ENCODE measurements around the gene EDA. TPM values are rescaled to one million over a fixed set of nuclear protein-coding genes. Genes with fewer than 3 reads are reported as not detected.

The EDA gene
- total and polyA plus RNA-seq, 8 donors = 1.7 to 5.1 (median 3.6) TPM

GRCh38 chrX:69605521-69605920 is 10.4 kb upstream of the EDA start:
- Histone ChIP-seq H3K4me1 (no peaks in the 10 kb centered on the region), H3K36me3 (no peaks in the 10 kb centered on the region), H3K9me3 (no peaks in the 10 kb centered on the region), H3K27ac (no peak overlapping the region), H3K27me3 (peaks cover 0 to 10% (median 2%) of the 10 kb centered on the region in 4 donors), H3K4me3 (no peak overlapping the region)
- 64 to 91% methylated on average over 4 of the region's 4 CpGs for WGBS, 2 donors
- no peak for TF ChIP-seq CTCF (IDR thresholded peaks at IDR 0.05)
- FAIRE-seq (no peak), ATAC-seq (no peak), DNase-seq (no peak)
- intact Hi-C loops (cut with DNase I) = no loop called here

DNA sequence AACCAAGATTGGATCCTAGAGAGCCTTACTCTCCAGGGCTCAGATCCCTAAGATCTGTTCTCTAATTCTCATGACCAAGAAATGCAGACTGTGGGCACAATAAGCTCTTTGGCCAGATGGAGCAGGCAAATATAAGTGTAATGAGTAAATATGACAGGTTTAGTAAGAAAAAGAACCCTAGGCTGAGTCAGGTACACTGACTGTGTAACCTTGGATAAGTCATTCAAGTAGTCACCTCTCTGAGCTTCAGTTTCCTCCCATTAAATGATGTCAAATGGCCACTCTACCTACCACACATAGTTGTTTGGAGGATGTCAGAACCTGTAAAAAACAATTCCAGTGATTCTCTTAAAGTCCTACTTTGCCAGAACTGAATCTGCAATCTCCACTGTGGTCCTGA is 8.3 kb upstream of the EDA start:
- Histone ChIP-seq H3K27ac (no peak overlapping the region), H3K36me3 (no peaks in the 10 kb centered on the region), H3K4me3 (no peak overlapping the region), H3K9me3 (no peaks in the 10 kb centered on the region), H3K27me3 (peaks cover 0 to 10% (median 2%) of the 10 kb centered on the region in 4 donors), H3K4me1 (no peaks in the 10 kb centered on the region)
- intact Hi-C loops (cut with DNase I) = no loop called here
- no peak for DNase-seq
- TF ChIP-seq CTCF (IDR thresholded peaks at IDR 0.05) = no peak
- FAIRE-seq = no peak
- no peak for ATAC-seq

GRCh38 chrX:69613946-69614345 is 2.0 kb upstream of the EDA start:
- FAIRE-seq = no peak
- TF ChIP-seq CTCF (IDR thresholded peaks at IDR 0.05) = no peak
- 77 to 90% methylated on average over 1 of the region's 1 CpG for WGBS, 2 donors
- no peaks in the 10 kb centered on the region for H3K27me3 ChIP-seq
- no peaks in the 10 kb centered on the region for H3K4me1 ChIP-seq
- H3K27ac ChIP-seq = no peak overlapping the region
- H3K9me3 ChIP-seq = no peaks in the 10 kb centered on the region
- intact Hi-C loops (cut with DNase I) = no loop called here
- no peak overlapping the region for H3K4me3 ChIP-seq
- H3K36me3 ChIP-seq = no peaks in the 10 kb centered on the region
- no peak for DNase-seq
- no peak for ATAC-seq

DNA sequence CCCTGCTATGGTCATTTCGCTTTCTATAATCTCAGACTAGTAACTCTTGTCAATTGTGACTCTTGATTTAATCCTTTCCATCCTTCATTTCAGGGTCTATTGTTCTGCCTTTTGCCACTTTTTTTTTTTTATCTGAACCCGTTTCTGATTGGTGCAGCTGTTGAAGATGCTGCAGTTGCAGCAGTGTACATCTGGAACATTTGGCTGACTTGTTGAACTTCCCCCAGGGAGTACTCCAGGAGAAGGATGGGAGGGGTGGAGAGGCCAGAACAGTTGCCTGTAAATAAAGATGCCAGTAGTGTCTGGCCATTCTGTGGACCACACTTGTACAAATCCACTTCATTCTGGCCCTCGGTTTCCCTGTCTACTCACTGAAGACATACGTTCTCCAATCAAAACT is 1.0 kb upstream of the EDA start:
- H3K27me3 ChIP-seq = no peaks in the 10 kb centered on the region
- 53 to 54% methylated on average over 4 of the region's 4 CpGs for WGBS, 2 donors
- H3K27ac ChIP-seq = no peak overlapping the region
- intact Hi-C loops (cut with DNase I) = no loop called here
- no peaks in the 10 kb centered on the region for H3K4me1 ChIP-seq
- TF ChIP-seq CTCF (IDR thresholded peaks at IDR 0.05) = no peak
- ATAC-seq = no peak
- FAIRE-seq = no peak
- H3K4me3 ChIP-seq = no peak overlapping the region
- H3K9me3 ChIP-seq = no peaks in the 10 kb centered on the region
- H3K36me3 ChIP-seq = no peaks in the 10 kb centered on the region
- no peak for DNase-seq

DNA sequence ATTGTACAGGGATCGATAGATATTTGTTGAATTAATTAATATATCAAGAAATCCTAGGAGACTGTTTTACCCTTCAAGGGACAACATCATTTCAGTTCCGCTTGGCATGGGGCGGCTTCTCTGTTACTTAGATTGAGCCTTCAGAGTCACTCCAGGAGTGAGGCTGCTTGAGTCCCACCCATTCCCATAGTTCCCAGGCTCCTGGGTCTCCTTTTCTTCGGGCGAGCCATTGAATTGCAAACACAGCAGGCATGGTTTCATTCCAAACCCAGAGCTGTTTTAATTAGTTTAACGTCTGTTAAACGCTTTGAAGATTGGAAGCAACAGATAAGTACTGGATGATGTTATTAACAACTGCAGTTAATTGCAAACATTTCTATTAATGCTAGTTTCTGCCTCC is 571 bp upstream of the EDA start:
- no peak for DNase-seq
- H3K27me3 ChIP-seq = no peaks in the 10 kb centered on the region
- intact Hi-C loops (cut with DNase I) = no loop called here

More for the DNA sequence above, 571 bp upstream of the EDA start:
- no peak for FAIRE-seq
- Histone ChIP-seq H3K4me3 (peak overlapping the region in 2 of 4 donors; percentile 44 to 50), H3K36me3 (no peaks in the 10 kb centered on the region), H3K27ac (no peak overlapping the region), H3K9me3 (no peaks in the 10 kb centered on the region), H3K4me1 (no peaks in the 10 kb centered on the region)
- no peak for ATAC-seq
- 26 to 46% methylated on average over 7 of the region's 7 CpGs for WGBS, 2 donors
- no peak for TF ChIP-seq CTCF (IDR thresholded peaks at IDR 0.05)
